MM.1S (cell line): Measurements from ENCODE around the gene TRMT13.

Experiments used
- EZH2 ChIP-seq: fragments of 300-600 bp; sonication (generic); optimal IDR thresholded peaks from 2 replicates; pipeline ENCODE3; 2017; ENCODE audit warnings: low read depth, mild to moderate bottlenecking, antibody characterized with exemption, low read length, mixed read lengths
- EZH2phosphoT487 ChIP-seq: fragments of 300-600 bp; sonication (generic); IDR thresholded peaks from 2 replicates; pipeline ENCODE4 v1.6.1; 2018; ENCODE audit warnings: antibody characterized with exemption, low read length
- TF ChIP-seq, protein P1 (sequence below): fragments of 300-600 bp; sonication (generic); IDR thresholded peaks from 2 replicates; pipeline ENCODE4 v1.5.1; 2016; ENCODE audit warnings: antibody characterized with exemption, low read length, mixed read lengths

DNA sequence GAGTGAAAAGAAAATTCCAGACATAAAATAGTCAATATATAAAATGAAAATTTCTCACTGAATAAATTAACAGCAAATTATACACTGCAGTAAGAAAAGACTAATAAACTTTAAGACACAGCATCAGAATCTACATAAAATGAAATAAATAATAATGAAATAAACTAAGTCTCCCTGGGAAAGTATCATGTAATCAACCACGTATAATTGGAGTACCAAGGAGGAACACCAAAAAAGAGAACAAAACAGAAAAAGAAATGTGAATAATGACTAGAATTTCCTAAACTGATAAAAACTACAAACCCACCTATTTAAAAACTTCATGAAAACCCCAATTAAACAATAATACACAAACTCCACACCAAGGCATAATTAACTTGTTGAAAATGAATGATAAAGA, 43.9 kb upstream of the TRMT13 start:
- TF ChIP-seq, protein P1, sequence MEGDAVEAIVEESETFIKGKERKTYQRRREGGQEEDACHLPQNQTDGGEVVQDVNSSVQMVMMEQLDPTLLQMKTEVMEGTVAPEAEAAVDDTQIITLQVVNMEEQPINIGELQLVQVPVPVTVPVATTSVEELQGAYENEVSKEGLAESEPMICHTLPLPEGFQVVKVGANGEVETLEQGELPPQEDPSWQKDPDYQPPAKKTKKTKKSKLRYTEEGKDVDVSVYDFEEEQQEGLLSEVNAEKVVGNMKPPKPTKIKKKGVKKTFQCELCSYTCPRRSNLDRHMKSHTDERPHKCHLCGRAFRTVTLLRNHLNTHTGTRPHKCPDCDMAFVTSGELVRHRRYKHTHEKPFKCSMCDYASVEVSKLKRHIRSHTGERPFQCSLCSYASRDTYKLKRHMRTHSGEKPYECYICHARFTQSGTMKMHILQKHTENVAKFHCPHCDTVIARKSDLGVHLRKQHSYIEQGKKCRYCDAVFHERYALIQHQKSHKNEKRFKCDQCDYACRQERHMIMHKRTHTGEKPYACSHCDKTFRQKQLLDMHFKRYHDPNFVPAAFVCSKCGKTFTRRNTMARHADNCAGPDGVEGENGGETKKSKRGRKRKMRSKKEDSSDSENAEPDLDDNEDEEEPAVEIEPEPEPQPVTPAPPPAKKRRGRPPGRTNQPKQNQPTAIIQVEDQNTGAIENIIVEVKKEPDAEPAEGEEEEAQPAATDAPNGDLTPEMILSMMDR, result no peak
- TF ChIP-seq EZH2, result no peak
- no peak for TF ChIP-seq EZH2phosphoT487
